A673 (cell line): ENCODE measurements around the gene KCNMB3. TPM values are rescaled to one million over a fixed set of nuclear protein-coding genes. Genes with fewer than 3 reads are reported as not detected.

Experiments used
- BruUV-seq: library from RNA; stranded (reverse); fragments of 400-500 nt; replicated peaks from 2 replicates; lab custom pipeline; 2021; lab: Mats Ljungman, UMichigan
- CTCF ChIA-PET: fragments of 300-600 bp; sonication (Branson Sonifier 250); formaldehyde crosslinking; loops from one replicate; lab custom pipeline; 2022; ENCODE audit warnings: antibody characterized with exemption; lab: Charles Lee
- POLR2A ChIA-PET: fragments of 300-600 bp; sonication (Branson Sonifier 250); formaldehyde crosslinking; loops from one replicate; lab custom pipeline; 2022; ENCODE audit warnings: antibody characterized with exemption; ENCODE audit not compliant: low non-redundant PET; lab: Charles Lee
- DNase-seq: peaks from one replicate; pipeline ENCODE4 v3.0.0-alpha.2; 2015; ENCODE audit warnings: low spot score
- H3K27ac ChIP-seq: fragments of 200-600 bp; sonication (generic); 2 replicates; pipeline ENCODE4 v1.5.1; 2016; ENCODE audit warnings: mixed run types, low read depth, mild to moderate bottlenecking, mixed read lengths, antibody characterized with exemption, low read length; ENCODE audit not compliant: poor library complexity, severe bottlenecking
- H3K27me3 ChIP-seq: fragments of 200-600 bp; sonication (generic); replicated peaks from 2 replicates; pipeline ENCODE4 v1.6.1; 2017; ENCODE audit warnings: mixed run types, low read depth, mild to moderate bottlenecking, mixed read lengths, antibody characterized with exemption, low read length; ENCODE audit not compliant: insufficient read depth, poor library complexity
- H3K36me3 ChIP-seq: fragments of 200-600 bp; sonication (generic); 2 replicates; pipeline ENCODE4 v1.6.1; 2016; ENCODE audit warnings: mixed run types, mild to moderate bottlenecking, mixed read lengths, antibody characterized with exemption, low read length; ENCODE audit not compliant: insufficient read depth, poor library complexity, severe bottlenecking
- H3K4me1 ChIP-seq: fragments of 200-600 bp; sonication (generic); 2 replicates; pipeline ENCODE4 v1.6.1; 2017; ENCODE audit warnings: mixed run types, mild to moderate bottlenecking, mixed read lengths, antibody characterized with exemption, low read length; ENCODE audit not compliant: insufficient read depth, poor library complexity, severe bottlenecking
- H3K4me3 ChIP-seq: fragments of 200-600 bp; sonication (generic); 2 replicates; pipeline ENCODE4 v1.5.1; 2016; ENCODE audit warnings: low read depth, mixed run types, mild to moderate bottlenecking, mixed read lengths, low read length; ENCODE audit not compliant: poor library complexity, severe bottlenecking
- H3K9me3 ChIP-seq: fragments of 200-600 bp; sonication (generic); 2 replicates; pipeline ENCODE4 v1.6.1; 2016; ENCODE audit warnings: mixed run types, low read depth, mild to moderate bottlenecking, mixed read lengths, antibody characterized with exemption, low read length; ENCODE audit not compliant: poor library complexity, severe bottlenecking
- EZH2 ChIP-seq: fragments of 200-600 bp; sonication (generic); IDR thresholded peaks from 2 replicates; pipeline ENCODE4 v1.6.1; 2017; ENCODE audit warnings: borderline replicate concordance, low read depth, mild to moderate bottlenecking, mixed read lengths, antibody characterized with exemption, low read length; ENCODE audit not compliant: poor library complexity, severe bottlenecking
- intact Hi-C: fragments of 100-400 bp; cut with micrococcal nuclease; formaldehyde crosslinking; loops from one replicate; pipeline ENCODE4 v1.10.0; 2022; ENCODE audit not compliant: unreplicated experiment
- total RNA-seq: library from RNA; stranded (reverse); gene quantifications from 2 replicates; pipeline ENCODE4 v1.2.3, GENCODE V29; 2021
- TF ChIP-seq, protein P1 (sequence below): fragments of 300-800, 200-600 bp; sonication (generic); conservative IDR thresholded peaks from 2 replicates; pipeline ENCODE4 v1.5.1; 2017; ENCODE audit warnings: low read depth, mild to moderate bottlenecking, antibody characterized with exemption, low read length, moderate library complexity, mixed read lengths

Gene KCNMB3
- total RNA-seq, 1 experiment from 2014 or later, result 4.3 TPM

DNA sequence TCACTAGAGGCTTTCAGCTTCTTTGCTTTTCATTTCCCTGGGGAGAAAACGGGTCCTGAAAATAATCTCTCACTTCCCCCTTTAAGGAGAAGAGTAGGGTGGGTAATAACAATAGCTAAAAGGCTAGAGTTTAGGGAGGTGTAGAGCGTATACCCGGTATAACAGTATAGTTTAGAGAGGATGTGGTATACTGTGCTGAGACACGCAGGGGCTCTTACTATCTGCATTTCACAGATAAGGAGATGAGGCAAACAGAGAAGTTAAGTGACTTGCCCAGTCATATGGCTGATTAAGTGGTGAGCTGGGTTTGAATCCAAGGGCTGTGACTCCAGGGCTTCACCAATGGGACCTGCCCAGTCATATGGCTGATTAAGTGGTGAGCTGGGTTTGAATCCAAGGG lies 15.0 kb upstream of the KCNMB3 start:
- no peaks in the 10 kb centered on the region for H3K36me3 ChIP-seq
- ChIA-PET POLR2A (no interaction called here), CTCF (no interaction called here)
- H3K27ac ChIP-seq, result no peak overlapping the region
- no peak for DNase-seq
- H3K4me3 ChIP-seq, result no peak overlapping the region
- H3K9me3 ChIP-seq, result no peaks in the 10 kb centered on the region
- TF ChIP-seq EZH2, result no peak
- TF ChIP-seq, protein P1, sequence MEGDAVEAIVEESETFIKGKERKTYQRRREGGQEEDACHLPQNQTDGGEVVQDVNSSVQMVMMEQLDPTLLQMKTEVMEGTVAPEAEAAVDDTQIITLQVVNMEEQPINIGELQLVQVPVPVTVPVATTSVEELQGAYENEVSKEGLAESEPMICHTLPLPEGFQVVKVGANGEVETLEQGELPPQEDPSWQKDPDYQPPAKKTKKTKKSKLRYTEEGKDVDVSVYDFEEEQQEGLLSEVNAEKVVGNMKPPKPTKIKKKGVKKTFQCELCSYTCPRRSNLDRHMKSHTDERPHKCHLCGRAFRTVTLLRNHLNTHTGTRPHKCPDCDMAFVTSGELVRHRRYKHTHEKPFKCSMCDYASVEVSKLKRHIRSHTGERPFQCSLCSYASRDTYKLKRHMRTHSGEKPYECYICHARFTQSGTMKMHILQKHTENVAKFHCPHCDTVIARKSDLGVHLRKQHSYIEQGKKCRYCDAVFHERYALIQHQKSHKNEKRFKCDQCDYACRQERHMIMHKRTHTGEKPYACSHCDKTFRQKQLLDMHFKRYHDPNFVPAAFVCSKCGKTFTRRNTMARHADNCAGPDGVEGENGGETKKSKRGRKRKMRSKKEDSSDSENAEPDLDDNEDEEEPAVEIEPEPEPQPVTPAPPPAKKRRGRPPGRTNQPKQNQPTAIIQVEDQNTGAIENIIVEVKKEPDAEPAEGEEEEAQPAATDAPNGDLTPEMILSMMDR, result no peak
- intact Hi-C loops, result no loop called here
- no TSS peak for BruUV-seq
- H3K4me1 ChIP-seq, result no peaks in the 10 kb centered on the region
- no peaks in the 10 kb centered on the region for H3K27me3 ChIP-seq

DNA sequence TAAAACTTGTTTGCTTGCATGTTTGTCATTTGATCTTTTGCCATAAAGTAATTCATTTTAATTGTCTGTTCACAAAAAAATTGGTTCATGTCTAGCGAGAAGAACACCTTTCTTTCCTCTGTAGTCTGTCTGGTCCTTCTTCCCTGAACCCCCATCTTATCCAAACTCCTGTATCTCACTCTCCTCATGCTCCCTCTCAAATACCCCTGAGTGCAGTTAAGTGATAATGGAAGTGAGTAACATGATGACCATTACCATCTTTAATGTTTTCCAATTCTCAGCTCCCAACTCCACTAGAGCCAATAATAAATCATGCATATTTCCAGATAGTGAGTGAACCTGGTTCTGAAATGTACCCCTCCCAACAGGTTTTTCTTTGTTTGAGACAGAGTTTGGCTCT lies 14.2 kb upstream of the KCNMB3 start:
- no peak overlapping the region for H3K27ac ChIP-seq
- H3K4me3 ChIP-seq, result no peak overlapping the region
- DNase-seq, result no peak
- ChIA-PET POLR2A (no interaction called here), CTCF (no interaction called here)
- no peaks in the 10 kb centered on the region for H3K27me3 ChIP-seq
- no peaks in the 10 kb centered on the region for H3K4me1 ChIP-seq
- H3K9me3 ChIP-seq, result no peaks in the 10 kb centered on the region
- BruUV-seq, result no TSS peak
- no peaks in the 10 kb centered on the region for H3K36me3 ChIP-seq
- intact Hi-C loops, result no loop called here
- no peak for TF ChIP-seq EZH2
- TF ChIP-seq, protein P1, result no peak

GRCh38 chr3:179264449-179264848 lies 13.5 kb upstream of the KCNMB3 start:
- no TSS peak for BruUV-seq
- no peaks in the 10 kb centered on the region for H3K4me1 ChIP-seq
- no peak overlapping the region for H3K4me3 ChIP-seq
- ChIA-PET CTCF (no interaction called here), POLR2A (no interaction called here)
- intact Hi-C loops, result no loop called here
- H3K9me3 ChIP-seq, result no peaks in the 10 kb centered on the region
- H3K27me3 ChIP-seq, result no peaks in the 10 kb centered on the region
- TF ChIP-seq EZH2, result no peak
- TF ChIP-seq, protein P1, result no peak
- no peaks in the 10 kb centered on the region for H3K36me3 ChIP-seq
- DNase-seq, result no peak
- no peak overlapping the region for H3K27ac ChIP-seq
